IMR-90 (cell line): ENCODE measurements around the gene ACTR2. TPM values are rescaled to one million over a fixed set of nuclear protein-coding genes. Genes with fewer than 3 reads are reported as not detected.

Source experiments
- ATAC-seq: fragments of 200-7000 bp; cut with Tn5 transposase; 2 replicates; pipeline ENCODE4 v1.9.1; 2020; ENCODE audit warnings: low read depth, mild to moderate bottlenecking, moderate library complexity
- BruUV-seq: library from RNA; stranded (reverse); fragments of 400-500 nt; replicated peaks from 2 replicates; lab custom pipeline; 2021; lab: Mats Ljungman, UMichigan
- CTCF ChIA-PET: fragments of 300-600 bp; formaldehyde crosslinking; extraction: SDS; loops from one replicate; lab custom pipeline; 2021; ENCODE audit warnings: antibody characterized with exemption; lab: Yijun Ruan, JAX
- POLR2A ChIA-PET: fragments of 300-600 bp; sonication (Branson Sonifier 250); formaldehyde crosslinking; loops from one replicate; lab custom pipeline; 2022; ENCODE audit warnings: antibody characterized with exemption; ENCODE audit not compliant: unreplicated experiment; lab: Charles Lee
- DNase-seq: peaks from one replicate; pipeline ENCODE4 v3.0.0; 2013
- H2AFZ ChIP-seq: replicated peaks from 2 replicates; pipeline ENCODE3; 2013; ENCODE audit warnings: low read length, mild to moderate bottlenecking; ENCODE audit not compliant: poor library complexity
- H2AK5ac ChIP-seq: 2 replicates; pipeline ENCODE4 v1.6.1; 2013; ENCODE audit warnings: low read depth, low read length, inconsistent platforms
- H2AK9ac ChIP-seq: replicated peaks from 2 replicates; pipeline ENCODE3; 2013; ENCODE audit warnings: mild to moderate bottlenecking, low read depth, low read length, moderate library complexity; ENCODE audit not compliant: poor library complexity
- H2BK120ac ChIP-seq: 2 replicates; pipeline ENCODE4 v1.6.1; 2013; ENCODE audit warnings: low read depth, low read length, inconsistent platforms
- H2BK15ac ChIP-seq: 3 replicates; pipeline ENCODE4 v1.6.1; 2013; ENCODE audit warnings: low read depth, low read length, inconsistent platforms
- H2BK20ac ChIP-seq: 2 replicates; pipeline ENCODE4 v1.6.1; 2013; ENCODE audit warnings: low read depth, mild to moderate bottlenecking, inconsistent platforms, low read length, moderate library complexity
- H2BK5ac ChIP-seq: 2 replicates; pipeline ENCODE4 v1.6.1; 2013; ENCODE audit warnings: mild to moderate bottlenecking, low read depth, low read length, inconsistent platforms; ENCODE audit not compliant: poor library complexity, severe bottlenecking
- H3K14ac ChIP-seq: replicated peaks from 2 replicates; pipeline ENCODE4 v1.6.1; 2013; ENCODE audit warnings: low read depth, low read length, inconsistent platforms
- H3K18ac ChIP-seq: 2 replicates; pipeline ENCODE4 v1.6.1; 2013; ENCODE audit warnings: low read depth, low read length, control low read depth
- H3K23ac ChIP-seq: 2 replicates; pipeline ENCODE4 v1.6.1; 2013; ENCODE audit warnings: low read depth, low read length, inconsistent platforms
- H3K27ac ChIP-seq: 2 replicates; pipeline ENCODE4 v1.5.1; 2013; ENCODE audit warnings: mild to moderate bottlenecking, control low read depth, low read length; ENCODE audit not compliant: insufficient read depth
- H3K27me3 ChIP-seq: 2 replicates; pipeline ENCODE4 v1.6.1; 2013; ENCODE audit warnings: low read length; ENCODE audit not compliant: control insufficient read depth, insufficient read depth
- H3K36me3 ChIP-seq: 2 replicates; pipeline ENCODE4 v1.6.1; 2013; ENCODE audit warnings: low read length, mixed read lengths; ENCODE audit not compliant: control insufficient read depth, insufficient read depth
- H3K4ac ChIP-seq: 2 replicates; pipeline ENCODE4 v1.6.1; 2013; ENCODE audit warnings: low read depth, low read length, inconsistent platforms
- H3K4me1 ChIP-seq: 2 replicates; pipeline ENCODE4 v1.6.1; 2013; ENCODE audit warnings: low read length, mixed read lengths; ENCODE audit not compliant: control insufficient read depth, insufficient read depth
- H3K4me2 ChIP-seq: 2 replicates; pipeline ENCODE4 v1.6.1; 2013; ENCODE audit warnings: low read depth, mild to moderate bottlenecking, control low read depth, low read length, moderate library complexity
- H3K4me3 ChIP-seq: 2 replicates; pipeline ENCODE4 v1.5.1; 2013; ENCODE audit warnings: low read depth, mild to moderate bottlenecking, control low read depth, low read length, moderate library complexity; ENCODE audit not compliant: insufficient read depth
- H3K56ac ChIP-seq: 2 replicates; pipeline ENCODE4 v1.6.1; 2013; ENCODE audit warnings: low read length, inconsistent platforms; ENCODE audit not compliant: insufficient read depth; ENCODE audit errors: extremely low read depth
- H3K79me1 ChIP-seq, 2 experiments: 2 replicates each; pipeline ENCODE4 v1.6.1; 2013; ENCODE audit warnings: low read length in 2 of 2, inconsistent platforms in 1 of 2, low read depth in 1 of 2
- H3K9ac ChIP-seq: 2 replicates; pipeline ENCODE4 v1.6.1; 2013; ENCODE audit warnings: low read depth, low read length, control low read depth
- H3K9me1 ChIP-seq: 2 replicates; pipeline ENCODE4 v1.6.1; 2013; ENCODE audit warnings: low read length, inconsistent platforms; ENCODE audit not compliant: insufficient read depth
- H3K9me3 ChIP-seq: 2 replicates; pipeline ENCODE4 v1.6.1; 2013; ENCODE audit warnings: low read length; ENCODE audit not compliant: control insufficient read depth, insufficient read depth
- H4K20me1 ChIP-seq: 2 replicates; pipeline ENCODE4 v1.6.1; 2013; ENCODE audit warnings: low read length, inconsistent platforms; ENCODE audit not compliant: insufficient read depth
- H4K5ac ChIP-seq: 2 replicates; pipeline ENCODE4 v1.6.1; 2013; ENCODE audit warnings: mild to moderate bottlenecking, low read depth, low read length, control low read depth
- H4K8ac ChIP-seq, 2 experiments: 2 replicates each; pipeline ENCODE4 v1.6.1; 2013; ENCODE audit warnings: low read depth in 2 of 2, low read length in 2 of 2, control low read depth in 1 of 2, inconsistent platforms in 1 of 2
- H4K91ac ChIP-seq: 2 replicates; pipeline ENCODE4 v1.6.1; 2013; ENCODE audit warnings: low read depth, low read length, inconsistent platforms; ENCODE audit not compliant: insufficient read depth
- CEBPB ChIP-seq: IDR thresholded peaks from 2 replicates; pipeline ENCODE4 v1.6.1; 2012; ENCODE audit warnings: low read depth, low read length, improper control_type of control experiment
- POLR2A ChIP-seq: IDR thresholded peaks from 2 replicates; pipeline ENCODE4 v1.6.1; 2012; ENCODE audit warnings: mild to moderate bottlenecking, low read depth, low read length
- WGBS, 2 experiments: methylation state at CpG; one replicate each; pipeline versions ENCODE4 v1.1.5 to v1.1.7; 2013; ENCODE audit warnings: missing lambda C conversion rate in 2 of 2; ENCODE audit not compliant: insufficient read length in 1 of 2; ENCODE audit errors: extremely low coverage in 2 of 2; 5-methylcytosine and 5-hydroxymethylcytosine counted together
- dilution Hi-C: fragments of 300-500 bp; cut with HindIII; formaldehyde crosslinking; loops from one replicate; pipeline ENCODE4 v1.14.3; 2018; ENCODE audit warnings: low sequenced_read_pairs; ENCODE audit not compliant: unreplicated experiment
- in situ Hi-C: fragments of 300-500 bp; cut with MboI; formaldehyde crosslinking; loops from 3 replicates; pipeline ENCODE4 v1.14.3; 2019; ENCODE audit warnings: low sequenced_read_pairs, inconsistent platforms, mixed read lengths
- intact Hi-C: fragments of 100-400 bp; cut with micrococcal nuclease; formaldehyde crosslinking; loops from 2 replicates; pipeline ENCODE4 v1.10.0; 2022
- polyA plus RNA-seq, 3 experiments: library from polyadenylated mRNA; depleted of rRNA; stranded (reverse); fragments of >200 nt; gene quantifications; 2 replicates each; pipeline ENCODE4 v1.2.3, GENCODE V29; 2012; ENCODE audit warnings: low replicate concordance in 1 of 3
- total RNA-seq: library from RNA; depleted of rRNA; stranded (reverse); fragments of >200 nt; gene quantifications from 2 replicates; pipeline ENCODE4 v1.2.3, GENCODE V29; 2012

ACTR2 gene
- total and polyA plus RNA-seq, 2 of the 4 experiments (the other 2 are of a cell fraction): 141 to 205 TPM

DNA sequence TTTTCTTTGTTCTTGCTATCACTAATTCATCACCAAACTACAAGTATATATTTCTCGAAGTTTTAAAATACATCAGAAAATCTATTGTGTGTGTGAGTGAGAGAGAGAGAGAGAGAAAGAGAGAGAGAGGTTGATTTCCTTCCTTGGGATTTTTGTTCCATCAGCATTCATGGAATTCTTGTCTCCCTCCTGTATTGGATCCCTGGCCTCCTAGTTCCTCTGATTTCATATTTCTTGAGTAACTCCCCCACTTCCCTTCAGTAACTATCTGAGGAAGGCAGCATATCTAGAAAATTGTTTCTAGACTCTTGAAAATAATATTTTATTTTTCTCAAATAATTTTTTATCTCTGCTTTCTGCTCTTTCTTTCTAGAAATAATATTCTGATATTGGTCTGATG is 13.3 kb upstream of the ACTR2 start:
- Histone ChIP-seq H2BK20ac (no peak overlapping the region), H3K9me3 (no peaks in the 10 kb centered on the region), H3K9me1 (no peaks in the 10 kb centered on the region), H4K20me1 (no peaks in the 10 kb centered on the region), H4K5ac (no peak overlapping the region), H3K9ac (no peak overlapping the region), H2AK9ac (no peak overlapping the region), H3K27me3 (no peaks in the 10 kb centered on the region), H3K56ac (no peak overlapping the region), H4K91ac (no peak overlapping the region), H3K4me3 (no peak overlapping the region), H3K27ac (no peak overlapping the region), H3K23ac (no peak overlapping the region), H2BK15ac (no peak overlapping the region), H2AK5ac (no peak overlapping the region), H3K14ac (no peak overlapping the region), H3K18ac (no peak overlapping the region), H3K79me1 (no peaks in the 10 kb centered on the region), H3K4me2 (no peak overlapping the region), H2BK5ac (no peak overlapping the region), H2BK120ac (no peak overlapping the region), H3K4me1 (no peaks in the 10 kb centered on the region), H2AFZ (no peak overlapping the region), H3K4ac (no peak overlapping the region), H3K36me3 (no peaks in the 10 kb centered on the region), H4K8ac (no peak overlapping the region)
- no TSS peak for BruUV-seq
- ChIA-PET POLR2A (no interaction called here), CTCF (no interaction called here)
- dilution Hi-C loops (no loop called here), intact Hi-C loops (no loop called here), in situ Hi-C loops (no loop called here)
- ATAC-seq (no peak), DNase-seq (no peak)
- TF ChIP-seq POLR2A: no peak
- no peak for TF ChIP-seq CEBPB
- no CpG with 5 or more reads among the region's 1 CpG for WGBS, 2 experiments
